Measurements from ENCODE around the gene THSD4.
A peak's percentile ranks its signal among the peaks of the same experiment; 100 is the strongest.

Gene THSD4

DNA sequence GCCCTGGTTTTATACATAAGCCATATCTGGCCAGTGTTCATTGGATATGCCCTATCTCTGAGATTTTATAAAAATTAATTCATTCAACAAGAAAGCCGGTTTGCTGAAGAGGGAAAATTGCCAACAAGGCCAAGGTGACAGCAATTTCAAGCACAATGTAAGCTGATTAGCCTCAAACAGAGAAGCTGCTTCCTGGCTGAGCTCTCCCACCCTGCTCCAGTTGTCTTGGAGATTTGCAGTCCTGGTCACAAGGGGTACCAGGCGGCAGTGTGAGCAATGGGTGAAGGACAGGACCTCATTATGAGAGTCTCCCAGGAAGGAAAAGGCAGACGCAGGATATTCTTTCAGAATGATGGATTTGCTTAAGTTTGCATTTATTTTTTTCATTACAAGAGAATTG, 5.4 kb upstream of the THSD4 start:
- no peaks in the 10 kb centered on the region for H3K9me3 ChIP-seq (ENCODE audit: control insufficient read depth in 5 of 5, low read length in 5 of 5)
- no peaks in the 10 kb centered on the region for H3K27me3 ChIP-seq (ENCODE audit: control insufficient read depth in 5 of 5, insufficient read depth in 4 of 5, low read length in 5 of 5)
- no peaks in the 10 kb centered on the region for H3K36me3 ChIP-seq (ENCODE audit: control insufficient read depth in 5 of 5, insufficient read depth in 5 of 5, low read length in 5 of 5)
- no peaks in the 10 kb centered on the region for H3K4me1 ChIP-seq (ENCODE audit: control insufficient read depth in 5 of 5, insufficient read depth in 5 of 5, low read length in 5 of 5)
- no peak overlapping the region for H3K4me3 ChIP-seq (ENCODE audit: low read depth in 1 of 5, low read length in 5 of 5)
- no peak overlapping the region for H3K27ac ChIP-seq (ENCODE audit: low read depth, low read length)
- H3K9ac ChIP-seq (ENCODE audit: low read length in 5 of 5): no peak overlapping the region

DNA sequence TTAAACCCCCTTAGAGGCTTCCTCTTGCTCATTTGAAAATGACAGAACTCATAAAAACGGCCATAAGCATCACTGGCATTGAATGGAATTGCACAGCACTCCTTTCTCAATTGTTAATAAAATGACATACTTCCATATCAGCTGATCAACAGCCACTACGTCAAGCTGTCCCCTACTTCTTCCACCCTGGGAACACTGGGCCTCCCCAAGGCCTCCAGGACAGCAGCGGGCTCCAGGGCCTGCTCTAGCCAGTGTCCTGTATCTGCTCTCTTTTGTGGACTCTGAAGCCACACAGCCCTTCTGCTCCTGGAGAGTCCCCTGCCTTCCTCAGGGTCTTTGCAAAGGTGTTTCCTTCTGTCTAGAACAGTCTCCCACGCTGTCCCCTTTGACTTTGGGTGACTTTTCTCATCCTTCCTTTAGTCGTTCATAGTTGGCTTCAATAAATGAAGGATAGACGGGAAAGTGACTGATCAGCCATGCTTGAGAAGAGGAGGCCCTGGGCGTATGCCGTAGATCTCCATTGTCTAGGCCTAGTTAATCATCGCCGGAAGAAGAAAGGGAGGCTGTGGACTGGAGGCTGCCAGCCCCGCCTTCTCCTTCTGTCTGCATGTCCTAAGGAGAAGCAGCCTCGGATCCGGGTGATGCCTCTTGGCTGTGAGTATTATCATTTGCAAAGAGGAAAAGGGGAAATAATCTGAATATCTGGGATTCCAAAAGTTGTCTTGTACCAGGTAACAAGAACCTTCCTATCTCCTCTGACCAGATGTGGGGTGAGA, 4.7 kb upstream of the THSD4 start:
- H3K9me3 ChIP-seq (ENCODE audit: control insufficient read depth in 5 of 5, low read length in 5 of 5): no peaks in the 10 kb centered on the region
- no peak overlapping the region for H3K27ac ChIP-seq (ENCODE audit: low read depth, low read length)
- H3K9ac ChIP-seq (ENCODE audit: low read length in 5 of 5): no peak overlapping the region
- H3K27me3 ChIP-seq (ENCODE audit: control insufficient read depth in 5 of 5, insufficient read depth in 4 of 5, low read length in 5 of 5): no peaks in the 10 kb centered on the region
- H3K4me3 ChIP-seq (ENCODE audit: low read depth in 1 of 5, low read length in 5 of 5): no peak overlapping the region
- H3K4me1 ChIP-seq (ENCODE audit: control insufficient read depth in 5 of 5, insufficient read depth in 5 of 5, low read length in 5 of 5): peaks cover 0 to 3% (median 0%) of the 10 kb centered on the region in 5 donors
- no peaks in the 10 kb centered on the region for H3K36me3 ChIP-seq (ENCODE audit: control insufficient read depth in 5 of 5, insufficient read depth in 5 of 5, low read length in 5 of 5)

DNA sequence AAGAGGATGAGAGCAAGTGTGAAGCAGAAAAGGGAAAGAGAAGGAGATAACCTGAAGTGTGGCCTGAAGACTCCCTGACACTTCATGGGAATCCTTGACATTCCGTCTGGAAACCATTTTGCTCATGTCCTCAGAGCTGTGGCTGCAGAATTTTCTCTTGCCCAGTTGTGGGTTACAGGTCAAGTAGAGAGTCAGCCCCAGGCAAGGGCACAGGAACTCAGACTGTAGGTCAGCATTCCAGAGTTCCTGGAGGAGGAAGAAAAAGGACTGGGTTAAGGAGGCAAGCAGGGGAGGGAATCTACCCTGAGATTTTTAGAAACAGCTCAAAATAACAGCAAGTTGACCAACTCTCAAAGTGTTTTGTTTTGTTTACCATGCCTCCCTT, 4.1 kb upstream of the THSD4 start:
- no peak overlapping the region for H3K4me3 ChIP-seq (ENCODE audit: low read depth in 1 of 5, low read length in 5 of 5)
- H3K4me1 ChIP-seq (ENCODE audit: control insufficient read depth in 5 of 5, insufficient read depth in 5 of 5, low read length in 5 of 5): peaks cover 0 to 8% (median 5%) of the 10 kb centered on the region in 5 donors
- H3K27ac ChIP-seq (ENCODE audit: low read depth, low read length): no peak overlapping the region
- H3K9me3 ChIP-seq (ENCODE audit: control insufficient read depth in 5 of 5, low read length in 5 of 5): no peaks in the 10 kb centered on the region
- H3K27me3 ChIP-seq (ENCODE audit: control insufficient read depth in 5 of 5, insufficient read depth in 4 of 5, low read length in 5 of 5): peaks cover 0 to 4% (median 2%) of the 10 kb centered on the region in 5 donors
- no peaks in the 10 kb centered on the region for H3K36me3 ChIP-seq (ENCODE audit: control insufficient read depth in 5 of 5, insufficient read depth in 5 of 5, low read length in 5 of 5)
- no peak overlapping the region for H3K9ac ChIP-seq (ENCODE audit: low read length in 5 of 5)

DNA sequence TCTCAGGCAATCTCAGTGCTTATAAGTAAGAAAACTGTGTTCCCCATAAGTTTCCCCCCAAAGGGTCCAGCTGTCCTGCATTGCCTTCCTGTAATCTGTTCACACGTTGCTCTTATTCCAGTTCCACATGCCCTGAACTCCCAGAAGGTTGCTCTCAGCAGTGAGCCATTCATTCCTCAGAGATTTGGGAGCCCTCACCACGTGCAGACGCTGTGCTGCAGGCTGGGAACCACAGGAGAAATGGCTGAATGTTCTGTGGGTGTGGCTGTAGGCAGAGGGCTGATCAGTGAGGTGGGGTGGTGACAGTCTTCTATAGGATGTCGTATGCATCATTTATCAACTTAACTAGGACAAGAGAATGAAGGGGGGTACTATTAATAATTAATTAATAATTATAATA, 3.3 kb upstream of the THSD4 start:
- Histone ChIP-seq H3K4me1 (ENCODE audit: control insufficient read depth in 5 of 5, insufficient read depth in 5 of 5, low read length in 5 of 5) (peaks cover 0 to 10% (median 9%) of the 10 kb centered on the region in 5 donors), H3K4me3 (ENCODE audit: low read depth in 1 of 5, low read length in 5 of 5) (no peak overlapping the region), H3K9ac (ENCODE audit: low read length in 5 of 5) (no peak overlapping the region), H3K9me3 (ENCODE audit: control insufficient read depth in 5 of 5, low read length in 5 of 5) (no peaks in the 10 kb centered on the region), H3K36me3 (ENCODE audit: control insufficient read depth in 5 of 5, insufficient read depth in 5 of 5, low read length in 5 of 5) (no peaks in the 10 kb centered on the region), H3K27me3 (ENCODE audit: control insufficient read depth in 5 of 5, insufficient read depth in 4 of 5, low read length in 5 of 5) (peaks cover 4 to 12% (median 9%) of the 10 kb centered on the region in 5 donors), H3K27ac (ENCODE audit: low read depth, low read length) (no peak overlapping the region)

DNA sequence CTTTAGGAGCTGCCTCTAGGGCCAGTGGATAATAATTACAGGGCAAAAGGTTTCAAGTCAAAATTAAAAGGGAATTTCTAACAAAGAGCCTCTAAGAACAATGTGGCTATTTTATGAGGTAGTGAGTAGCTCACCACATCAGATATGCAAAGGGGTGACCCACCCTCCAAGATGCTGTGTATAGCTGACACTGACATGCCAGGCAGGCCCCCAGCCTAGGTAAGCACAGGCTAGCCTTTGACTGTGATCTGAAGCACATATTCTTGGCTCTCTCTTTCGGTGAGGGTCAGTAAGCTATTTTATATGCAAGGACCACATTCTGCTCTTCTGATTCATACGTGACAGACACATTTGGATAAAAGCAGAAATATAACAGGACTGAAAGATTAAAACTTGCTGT, 2.8 kb upstream of the THSD4 start:
- Histone ChIP-seq H3K36me3 (ENCODE audit: control insufficient read depth in 5 of 5, insufficient read depth in 5 of 5, low read length in 5 of 5) (no peaks in the 10 kb centered on the region), H3K27ac (ENCODE audit: low read depth, low read length) (no peak overlapping the region), H3K4me1 (ENCODE audit: control insufficient read depth in 5 of 5, insufficient read depth in 5 of 5, low read length in 5 of 5) (peaks cover 0 to 10% (median 9%) of the 10 kb centered on the region in 5 donors), H3K27me3 (ENCODE audit: control insufficient read depth in 5 of 5, insufficient read depth in 4 of 5, low read length in 5 of 5) (peaks cover 4 to 16% (median 9%) of the 10 kb centered on the region in 5 donors), H3K9ac (ENCODE audit: low read length in 5 of 5) (no peak overlapping the region), H3K9me3 (ENCODE audit: control insufficient read depth in 5 of 5, low read length in 5 of 5) (no peaks in the 10 kb centered on the region), H3K4me3 (ENCODE audit: low read depth in 1 of 5, low read length in 5 of 5) (no peak overlapping the region)

DNA sequence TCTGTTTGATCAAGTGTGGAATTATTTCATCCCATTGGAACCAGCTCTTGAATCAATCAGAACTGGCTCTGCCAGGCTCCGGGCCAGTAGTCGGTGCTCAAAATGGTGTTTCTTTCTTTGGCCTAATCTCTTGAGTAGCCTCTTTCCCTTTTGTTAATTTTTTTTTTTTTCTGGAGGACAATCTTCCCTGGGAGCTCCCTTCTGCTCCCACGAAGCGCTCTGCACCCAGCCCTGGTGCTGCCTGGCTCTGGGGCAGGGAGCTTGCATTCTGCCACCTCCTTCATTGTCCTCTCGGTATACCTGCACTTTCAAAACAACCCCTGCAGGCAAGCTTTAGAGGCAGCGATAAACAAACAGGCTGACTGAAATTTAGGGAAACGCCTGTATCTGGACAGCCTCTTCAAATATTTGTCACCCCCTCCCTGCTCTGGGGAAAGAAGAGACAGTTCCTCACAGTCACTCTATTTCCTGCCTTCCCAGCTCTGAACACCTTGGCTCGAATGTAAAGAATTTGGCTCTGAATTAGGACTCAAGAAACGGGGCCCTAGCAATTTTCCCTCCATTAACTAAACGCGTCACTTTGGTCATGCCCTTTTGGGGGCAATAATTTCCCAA, 1.1 kb upstream of the THSD4 start:
- Histone ChIP-seq H3K9ac (ENCODE audit: low read length in 5 of 5) (no peak overlapping the region), H3K36me3 (ENCODE audit: control insufficient read depth in 5 of 5, insufficient read depth in 5 of 5, low read length in 5 of 5) (no peaks in the 10 kb centered on the region), H3K4me3 (ENCODE audit: low read depth in 1 of 5, low read length in 5 of 5) (no peak overlapping the region), H3K27me3 (ENCODE audit: control insufficient read depth in 5 of 5, insufficient read depth in 4 of 5, low read length in 5 of 5) (peaks cover 4 to 26% (median 12%) of the 10 kb centered on the region in 5 donors), H3K4me1 (ENCODE audit: control insufficient read depth in 5 of 5, insufficient read depth in 5 of 5, low read length in 5 of 5) (peaks cover 0 to 10% (median 9%) of the 10 kb centered on the region in 5 donors), H3K9me3 (ENCODE audit: control insufficient read depth in 5 of 5, low read length in 5 of 5) (no peaks in the 10 kb centered on the region), H3K27ac (ENCODE audit: low read depth, low read length) (no peak overlapping the region)

DNA sequence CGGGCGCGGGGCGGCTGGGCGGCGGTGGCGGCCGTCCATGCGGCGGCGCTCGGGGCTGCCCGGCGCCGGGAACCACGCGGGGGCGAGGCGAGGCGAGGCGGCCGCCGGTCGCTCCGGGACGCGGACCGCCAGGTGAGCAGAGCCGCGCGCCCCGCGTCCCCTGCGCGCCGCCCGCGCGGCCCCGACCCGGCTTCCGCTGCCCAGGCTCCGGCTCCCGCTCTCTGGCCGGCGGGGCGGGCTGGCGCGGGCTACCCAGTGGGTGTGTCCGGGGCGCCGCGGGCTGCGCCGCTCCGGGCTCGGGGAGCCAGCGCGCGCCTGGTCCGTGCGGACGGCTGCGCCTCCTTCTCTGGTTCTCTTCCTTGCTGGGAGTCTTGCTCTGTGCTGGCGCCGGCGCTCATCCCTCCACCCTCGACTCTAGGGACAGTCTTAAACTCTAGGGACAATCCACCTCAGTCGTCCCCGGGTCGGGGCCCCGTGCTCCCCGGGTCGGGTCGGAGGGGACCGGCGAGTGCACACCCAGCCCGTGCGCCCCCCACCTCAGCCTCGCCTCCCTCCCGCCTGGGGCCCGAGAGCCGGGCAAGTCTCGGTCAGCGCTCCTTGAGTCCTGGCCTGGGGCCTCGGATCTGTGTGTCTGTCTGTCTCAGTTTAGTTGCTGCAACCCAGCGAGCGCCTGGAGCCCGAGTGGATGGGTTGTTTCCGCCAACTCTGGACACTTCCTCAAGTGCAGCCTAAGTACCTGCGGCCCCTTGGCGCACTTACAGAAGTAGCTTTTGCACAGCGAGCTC, 488 bp downstream of the THSD4 start:
- no peak overlapping the region for H3K27ac ChIP-seq (ENCODE audit: low read depth, low read length)
- peaks cover 4 to 26% (median 12%) of the 10 kb centered on the region in 5 donors for H3K27me3 ChIP-seq (ENCODE audit: control insufficient read depth in 5 of 5, insufficient read depth in 4 of 5, low read length in 5 of 5)
- H3K9me3 ChIP-seq (ENCODE audit: control insufficient read depth in 5 of 5, low read length in 5 of 5): no peaks in the 10 kb centered on the region
- H3K9ac ChIP-seq (ENCODE audit: low read length in 5 of 5): peak overlapping the region in 2 of 5 donors; percentile 14 to 15
- H3K4me3 ChIP-seq (ENCODE audit: low read depth in 1 of 5, low read length in 5 of 5): peak overlapping the region; percentile 29 to 61 (median 54)
- peaks cover 0 to 10% (median 9%) of the 10 kb centered on the region in 5 donors for H3K4me1 ChIP-seq (ENCODE audit: control insufficient read depth in 5 of 5, insufficient read depth in 5 of 5, low read length in 5 of 5)
- H3K36me3 ChIP-seq (ENCODE audit: control insufficient read depth in 5 of 5, insufficient read depth in 5 of 5, low read length in 5 of 5): no peaks in the 10 kb centered on the region

DNA sequence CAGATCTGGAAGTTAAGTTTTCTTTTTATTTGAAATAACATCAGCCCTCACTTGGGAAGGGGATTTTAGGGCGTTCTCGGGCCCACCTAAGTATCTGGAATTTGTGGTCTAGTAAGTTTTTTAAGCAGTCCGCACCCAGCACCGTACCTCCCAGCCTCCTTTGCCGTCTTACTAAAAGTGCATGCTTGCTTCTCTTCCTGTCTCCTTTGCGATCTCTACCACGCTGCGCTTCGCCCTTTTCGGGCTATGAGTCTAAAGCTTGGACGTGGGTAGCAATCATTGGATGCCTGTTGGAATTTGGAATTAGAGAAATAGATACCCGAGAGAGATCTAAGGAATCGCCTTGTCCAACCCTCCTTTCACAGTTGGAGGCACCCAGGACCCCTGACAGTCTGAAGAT, 1.1 kb downstream of the THSD4 start:
- peak overlapping the region in 4 of 5 donors; percentile 29 to 61 (median 56) for H3K4me3 ChIP-seq (ENCODE audit: low read depth in 1 of 5, low read length in 5 of 5)
- peaks cover 0 to 10% (median 9%) of the 10 kb centered on the region in 5 donors for H3K4me1 ChIP-seq (ENCODE audit: control insufficient read depth in 5 of 5, insufficient read depth in 5 of 5, low read length in 5 of 5)
- H3K27me3 ChIP-seq (ENCODE audit: control insufficient read depth in 5 of 5, insufficient read depth in 4 of 5, low read length in 5 of 5): peaks cover 4 to 26% (median 12%) of the 10 kb centered on the region in 5 donors
- no peaks in the 10 kb centered on the region for H3K9me3 ChIP-seq (ENCODE audit: control insufficient read depth in 5 of 5, low read length in 5 of 5)
- no peak overlapping the region for H3K27ac ChIP-seq (ENCODE audit: low read depth, low read length)
- no peaks in the 10 kb centered on the region for H3K36me3 ChIP-seq (ENCODE audit: control insufficient read depth in 5 of 5, insufficient read depth in 5 of 5, low read length in 5 of 5)
- H3K9ac ChIP-seq (ENCODE audit: low read length in 5 of 5): no peak overlapping the region

DNA sequence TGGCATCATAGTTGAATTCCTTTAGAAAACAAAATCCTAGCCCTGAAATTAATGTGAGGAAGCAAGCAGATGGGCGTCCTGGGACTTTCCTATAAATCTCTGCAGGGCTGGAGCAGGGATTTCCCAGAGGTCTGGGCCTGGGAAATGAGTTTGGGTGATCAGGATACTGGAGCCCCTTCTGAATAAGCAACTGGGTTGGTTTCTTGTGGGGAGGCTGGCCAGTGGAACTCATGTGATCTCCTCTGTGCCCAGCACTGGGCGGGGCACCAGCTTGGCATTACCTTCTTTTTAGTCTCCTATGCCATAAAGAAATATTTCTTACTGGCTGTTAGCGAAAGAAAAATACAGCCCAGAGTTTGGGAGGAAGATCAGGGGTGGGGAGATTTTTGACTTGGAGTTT, 1.7 kb downstream of the THSD4 start:
- peaks cover 0 to 10% (median 9%) of the 10 kb centered on the region in 5 donors for H3K4me1 ChIP-seq (ENCODE audit: control insufficient read depth in 5 of 5, insufficient read depth in 5 of 5, low read length in 5 of 5)
- H3K27me3 ChIP-seq (ENCODE audit: control insufficient read depth in 5 of 5, insufficient read depth in 4 of 5, low read length in 5 of 5): peaks cover 4 to 26% (median 12%) of the 10 kb centered on the region in 5 donors
- H3K9me3 ChIP-seq (ENCODE audit: control insufficient read depth in 5 of 5, low read length in 5 of 5): no peaks in the 10 kb centered on the region
- no peak overlapping the region for H3K9ac ChIP-seq (ENCODE audit: low read length in 5 of 5)
- no peaks in the 10 kb centered on the region for H3K36me3 ChIP-seq (ENCODE audit: control insufficient read depth in 5 of 5, insufficient read depth in 5 of 5, low read length in 5 of 5)
- no peak overlapping the region for H3K4me3 ChIP-seq (ENCODE audit: low read depth in 1 of 5, low read length in 5 of 5)
- H3K27ac ChIP-seq (ENCODE audit: low read depth, low read length): no peak overlapping the region
